H1 (cell line): Measurements from ENCODE around the gene CFB. TPM values are rescaled to one million over a fixed set of nuclear protein-coding genes. Genes with fewer than 3 reads are reported as not detected.

Experiments used
- CTCF ChIA-PET: fragments of 300-600 bp; sonication (Branson Sonifier 250); formaldehyde crosslinking; loops from one replicate; lab custom pipeline; 2021; ENCODE audit not compliant: partially characterized antibody; lab: Charles Lee
- POLR2A ChIA-PET: fragments of 300-600 bp; sonication (Branson Sonifier 250); formaldehyde crosslinking; loops from one replicate; lab custom pipeline; 2021; ENCODE audit warnings: inconsistent platforms; ENCODE audit not compliant: partially characterized antibody; lab: Charles Lee
- DNase-seq, 2 experiments: peaks; one replicate each; pipeline versions ENCODE4 v3.0.0 to v3.0.0-alpha.2; 2010 to 2022; ENCODE audit warnings: low spot score in 2 of 2, low read depth in 1 of 2, mixed read lengths in 1 of 2
- FAIRE-seq: peaks from 2 replicates; lab custom pipeline; 2011; peaks lifted over from hg19 to GRCh38; lab: Jason Lieb, UNC
- H2AFZ ChIP-seq: 2 replicates; pipeline ENCODE4 v1.8.1; 2012; ENCODE audit warnings: low read length, inconsistent platforms
- H2AK5ac ChIP-seq: 2 replicates; pipeline ENCODE4 v1.6.1; 2013; ENCODE audit warnings: low read depth, low read length
- H2BK120ac ChIP-seq: replicated peaks from 2 replicates; pipeline ENCODE3; 2013; ENCODE audit warnings: low read depth, low read length, inconsistent platforms
- H2BK12ac ChIP-seq: 2 replicates; pipeline ENCODE4 v1.6.1; 2013; ENCODE audit warnings: low read depth, low read length
- H2BK15ac ChIP-seq: 2 replicates; pipeline ENCODE4 v1.6.1; 2013; ENCODE audit warnings: low read length
- H2BK20ac ChIP-seq: 2 replicates; pipeline ENCODE4 v1.6.1; 2013; ENCODE audit warnings: low read length
- H2BK5ac ChIP-seq: 2 replicates; pipeline ENCODE4 v1.6.1; 2013; ENCODE audit warnings: low read depth, low read length
- H3K14ac ChIP-seq: 2 replicates; pipeline ENCODE4 v1.6.1; 2013; ENCODE audit warnings: inconsistent platforms; ENCODE audit not compliant: insufficient read length
- H3K18ac ChIP-seq: 2 replicates; pipeline ENCODE4 v1.6.1; 2013; ENCODE audit warnings: low read length; ENCODE audit errors: extremely low read depth
- H3K23ac ChIP-seq: 2 replicates; pipeline ENCODE4 v1.6.1; 2013; ENCODE audit warnings: inconsistent platforms; ENCODE audit not compliant: insufficient read length
- H3K23me2 ChIP-seq: 2 replicates; pipeline ENCODE4 v1.6.1; 2013; ENCODE audit warnings: low read depth, low read length
- H3K27ac ChIP-seq: 2 replicates; pipeline ENCODE4 v1.6.1; 2011; ENCODE audit warnings: low read depth, low read length, inconsistent platforms
- H3K27me3 ChIP-seq, 4 experiments: replicated peaks in 1 of 4; 1 replicate in 1 of 4; 2 replicates in 3 of 4; pipeline versions ENCODE4 v1.6.1 to v1.8.1; 2011 to 2013; ENCODE audit warnings: low read length in 3 of 4, mild to moderate bottlenecking in 3 of 4, inconsistent platforms in 2 of 4, mixed read lengths in 2 of 4, moderate library complexity in 1 of 4; ENCODE audit not compliant: control insufficient read depth in 3 of 4, insufficient read depth in 3 of 4; ENCODE audit errors: extremely low read depth in 1 of 4
- H3K36me3 ChIP-seq, 4 experiments: 2 replicates each; pipeline versions ENCODE4 v1.6.1 to v1.8.1; 2011 to 2013; ENCODE audit warnings: mild to moderate bottlenecking in 4 of 4, low read length in 3 of 4, moderate library complexity in 2 of 4, control low read depth in 1 of 4, inconsistent platforms in 1 of 4; ENCODE audit not compliant: insufficient read depth in 4 of 4, control insufficient read depth in 2 of 4
- H3K4ac ChIP-seq: replicated peaks from 2 replicates; pipeline ENCODE3; 2013; ENCODE audit warnings: low read length, low read depth, mixed read lengths, inconsistent platforms; ENCODE audit not compliant: insufficient read length
- H3K4me1 ChIP-seq, 4 experiments: replicated peaks in 1 of 4; 1 replicate in 1 of 4; 2 replicates in 3 of 4; pipeline versions ENCODE4 v1.6.1 to v1.8.1; 2011 to 2013; ENCODE audit warnings: low read length in 3 of 4, inconsistent platforms in 2 of 4, mixed read lengths in 1 of 4; ENCODE audit not compliant: insufficient read depth in 4 of 4, control insufficient read depth in 3 of 4
- H3K4me2 ChIP-seq, 2 experiments: 2 replicates each; pipeline versions ENCODE4 v1.6.1 to v1.8.1; 2011 to 2013; ENCODE audit warnings: low read depth in 2 of 2, low read length in 2 of 2, control low read depth in 1 of 2, inconsistent platforms in 1 of 2, mild to moderate bottlenecking in 1 of 2; ENCODE audit not compliant: insufficient read depth in 1 of 2
- H3K4me3 ChIP-seq, 4 experiments: fragments of 200-600, 300-600 bp in 1 of 4; sonication (generic), shearing (Covaris generic), sonication (Bioruptor Twin) in 1 of 4; 2 replicates each; pipeline versions ENCODE4 v1.5.1 to v1.8.1; 2011 to 2016; ENCODE audit warnings: low read length in 4 of 4, low read depth in 3 of 4, control low read depth in 2 of 4, inconsistent platforms in 2 of 4, mild to moderate bottlenecking in 2 of 4, mixed read lengths in 1 of 4, moderate library complexity in 1 of 4; ENCODE audit not compliant: insufficient read depth in 2 of 4; ENCODE audit errors: extremely low read depth in 1 of 4
- H3K56ac ChIP-seq: replicated peaks from 2 replicates; pipeline ENCODE3; 2013; ENCODE audit warnings: low read depth, mild to moderate bottlenecking, mixed read lengths, low read length, inconsistent platforms; ENCODE audit not compliant: insufficient read length
- H3K79me1 ChIP-seq: 2 replicates; pipeline ENCODE4 v1.6.1; 2013; ENCODE audit warnings: low read depth, low read length, control low read depth
- H3K79me2 ChIP-seq, 2 experiments: 2 replicates each; pipeline versions ENCODE4 v1.6.1 to v1.8.1; 2012 to 2013; ENCODE audit warnings: low read length in 2 of 2, mild to moderate bottlenecking in 2 of 2, inconsistent platforms in 1 of 2; ENCODE audit not compliant: insufficient read depth in 2 of 2, control insufficient read depth in 1 of 2
- H3K9ac ChIP-seq, 4 experiments: replicated peaks in 1 of 4; 1 replicate in 1 of 4; 2 replicates in 3 of 4; pipeline versions ENCODE4 v1.6.1 to v1.8.1; 2011 to 2013; ENCODE audit warnings: low read depth in 3 of 4, low read length in 3 of 4, control low read depth in 2 of 4, mild to moderate bottlenecking in 2 of 4, moderate library complexity in 2 of 4, inconsistent platforms in 1 of 4; ENCODE audit errors: extremely low read depth in 1 of 4
- H3K9me3 ChIP-seq, 2 experiments: 2 replicates each; pipeline versions ENCODE4 v1.6.1 to v1.8.1; 2012 to 2013; ENCODE audit warnings: mild to moderate bottlenecking in 2 of 2, moderate library complexity in 2 of 2, control low read depth in 1 of 2, inconsistent platforms in 1 of 2, low read depth in 1 of 2, low read length in 1 of 2, mixed read lengths in 1 of 2; ENCODE audit not compliant: insufficient read depth in 2 of 2
- H4K20me1 ChIP-seq, 2 experiments: replicated peaks in 1 of 2; 2 replicates each; pipeline versions ENCODE3 to v1.8.1; 2011 to 2013; ENCODE audit warnings: inconsistent platforms in 2 of 2, low read length in 2 of 2, mild to moderate bottlenecking in 1 of 2; ENCODE audit not compliant: insufficient read depth in 2 of 2, control insufficient read depth in 1 of 2
- H4K5ac ChIP-seq: 2 replicates; pipeline ENCODE4 v1.6.1; 2013; ENCODE audit warnings: low read length, low read depth, mixed read lengths, inconsistent platforms; ENCODE audit not compliant: insufficient read length
- H4K8ac ChIP-seq: 2 replicates; pipeline ENCODE4 v1.8.0; 2013; ENCODE audit warnings: mild to moderate bottlenecking, moderate library complexity, low read length, inconsistent platforms; ENCODE audit not compliant: insufficient read depth; ENCODE audit errors: extremely low read depth
- H4K91ac ChIP-seq: replicated peaks from 2 replicates; pipeline ENCODE3; 2013; ENCODE audit warnings: low read length, mixed read lengths, inconsistent platforms; ENCODE audit not compliant: insufficient read length
- BCL11A ChIP-seq, 2 experiments: IDR thresholded peaks; one replicate each; pipeline ENCODE4 v1.6.1; 2011; ENCODE audit warnings: low read depth in 2 of 2, low read length in 2 of 2, mild to moderate bottlenecking in 2 of 2
- GABPA ChIP-seq: IDR thresholded peaks from 2 replicates; pipeline ENCODE4 v1.6.1; 2011; ENCODE audit warnings: mild to moderate bottlenecking, low read length, moderate library complexity, borderline replicate concordance; ENCODE audit not compliant: insufficient read depth
- JUND ChIP-seq: IDR thresholded peaks from 2 replicates; pipeline ENCODE4 v1.6.1; 2011; ENCODE audit warnings: mild to moderate bottlenecking, improper control_type of control experiment, low read length
- NANOG ChIP-seq: IDR thresholded peaks from 2 replicates; pipeline ENCODE4 v1.6.1; 2011; ENCODE audit warnings: low read length, low read depth, mild to moderate bottlenecking, inconsistent platforms; ENCODE audit not compliant: insufficient read depth, poor library complexity, severe bottlenecking
- RNF2 ChIP-seq: fragments of 200-900, 300-1000 bp; sonication (generic); IDR thresholded peaks from 2 replicates; pipeline ENCODE4 v1.7.1; 2016; ENCODE audit warnings: borderline replicate concordance, low read depth, mild to moderate bottlenecking, antibody characterized with exemption, low read length; ENCODE audit not compliant: poor library complexity, severe bottlenecking; ENCODE audit errors: missing control alignments
- SP1 ChIP-seq: IDR thresholded peaks from 2 replicates; pipeline ENCODE4 v1.6.1; 2011; ENCODE audit warnings: low read depth, low read length
- SP4 ChIP-seq: IDR thresholded peaks from 2 replicates; pipeline ENCODE4 v1.6.1; 2012; ENCODE audit warnings: low read length, inconsistent platforms
- TEAD4 ChIP-seq: IDR thresholded peaks from 2 replicates; pipeline ENCODE4 v1.6.1; 2012; ENCODE audit warnings: low read depth, low read length, inconsistent platforms, mixed read lengths
- WGBS, 2 experiments: shearing (Covaris generic) in 1 of 2; methylation state at CpG; one replicate each; pipeline versions ENCODE4 v1.1.6 to v1.1.7; 2013 to 2015; ENCODE audit warnings: low lambda C conversion rate in 2 of 2, mixed read lengths in 2 of 2, inconsistent platforms in 1 of 2, low coverage in 1 of 2, missing lambda C conversion rate in 1 of 2; ENCODE audit not compliant: insufficient replicate concordance in 2 of 2, insufficient coverage in 1 of 2, insufficient read length in 1 of 2; ENCODE audit errors: extremely low coverage in 1 of 2, missing lambda C conversion rate in 1 of 2; 5-methylcytosine and 5-hydroxymethylcytosine counted together
- polyA plus RNA-seq, 7 experiments: library from polyadenylated mRNA; depleted of rRNA in 3 of 7; stranded (reverse) in 5 of 7; unstranded in 2 of 7; fragments of >200 nt in 5 of 7; fragments of 200-250 nt in 2 of 7; gene quantifications; 1 replicate in 5 of 7; 2 replicates in 1 of 7; 4 replicates in 1 of 7; pipeline versions ENCODE4 v1.2.1 to v1.2.3, GENCODE V29; 2011 to 2013; ENCODE audit warnings: missing spikeins in 2 of 7, mixed read lengths in 2 of 7
- total RNA-seq: library from RNA; stranded (reverse); fragmentation: NEBNext Ultra II Directional; extraction: Animal tissue kit (Norgen Biotek cat#: 25700); gene quantifications from 2 replicates; pipeline ENCODE4 v1.2.1, GENCODE V29; 2021
- TF ChIP-seq, protein P1 (sequence below): IDR thresholded peaks from 2 replicates; pipeline ENCODE4 v1.6.1; 2012; ENCODE audit warnings: inconsistent platforms
- TF ChIP-seq, protein P2 (sequence below), 3 experiments: IDR thresholded peaks; 1 replicate in 2 of 3; 2 replicates in 1 of 3; pipeline versions ENCODE4 v1.5.1 to v1.6.1; 2011; ENCODE audit warnings: low read length in 3 of 3, mild to moderate bottlenecking in 3 of 3, inconsistent platforms in 2 of 3, low read depth in 1 of 3, moderate library complexity in 1 of 3; ENCODE audit not compliant: insufficient read depth in 1 of 3; ENCODE audit errors: control extremely low read depth in 1 of 3

The CFB gene
- total and polyA plus RNA-seq, 2 of the 8 experiments (the other 6 are each of a cell fraction or from before 2014, with no cell fraction given), result 0.09 TPM; not detected in 1

DNA sequence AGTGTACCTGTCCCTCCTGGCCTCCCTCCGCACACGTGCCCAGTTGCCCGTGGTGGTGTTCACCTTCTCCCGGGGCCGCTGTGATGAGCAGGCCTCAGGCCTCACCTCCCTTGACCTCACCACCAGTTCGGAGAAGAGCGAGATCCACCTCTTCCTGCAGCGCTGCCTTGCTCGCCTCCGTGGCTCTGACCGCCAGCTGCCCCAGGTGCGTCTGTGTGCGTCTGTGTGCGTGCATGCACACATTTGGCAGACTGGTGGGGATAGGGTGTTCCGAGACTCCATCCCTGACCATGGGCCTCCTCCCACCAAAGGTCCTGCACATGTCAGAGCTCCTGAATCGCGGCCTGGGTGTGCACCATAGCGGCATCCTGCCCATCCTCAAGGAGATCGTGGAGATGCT is 18.0 kb downstream of the CFB start:
- CTCF ChIA-PET, result interaction anchor here (0.5 to 10.2 kb wide), 2 partner anchors 12 to 258 kb away, joined by 3 to 84 read pairs; no protein-coding TSS in a partner anchor
- peaks cover 13 to 57% (median 50%) of the 10 kb centered on the region in 4 experiments for H3K36me3 ChIP-seq
- no peaks in the 10 kb centered on the region for H3K79me1 ChIP-seq
- H2AFZ ChIP-seq, result no peak overlapping the region
- no peak overlapping the region for H3K14ac ChIP-seq
- 92% methylated on average over 19 of the region's 19 CpGs; no CpG with 5 or more reads in 1 of the 2 experiments for WGBS, 2 experiments
- H3K27ac ChIP-seq, result no peak overlapping the region
- no peak for DNase-seq
- H3K56ac ChIP-seq, result no peak overlapping the region
- peaks cover 0 to 8% of the 10 kb centered on the region in 2 experiments; a peak in 2 of 4 replicates for H3K79me2 ChIP-seq
- no peak overlapping the region for H3K4me3 ChIP-seq
- no peak overlapping the region for H4K5ac ChIP-seq
- POLR2A ChIA-PET, result interaction anchor here (15.3 kb wide), 1 partner anchor 9 kb away, joined by 279 read pairs; the partner anchor contains the start of genes NELFE and SKIC2
- H3K9ac ChIP-seq, result no peak overlapping the region
- no peak overlapping the region for H4K8ac ChIP-seq
- no peak overlapping the region for H3K4me2 ChIP-seq
- no peak overlapping the region for H3K23ac ChIP-seq
- H4K91ac ChIP-seq, result no peak overlapping the region
- no peak overlapping the region for H3K18ac ChIP-seq
- H3K4me1 ChIP-seq, result peaks cover 0 to 1% (median 0%) of the 10 kb centered on the region in 4 experiments; a peak in 2 of 7 replicates
- H2BK120ac ChIP-seq, result no peak overlapping the region
- FAIRE-seq, result no peak
- H2BK12ac ChIP-seq, result no peak overlapping the region
- no peak overlapping the region for H3K4ac ChIP-seq
- no peak overlapping the region for H2BK15ac ChIP-seq
- peaks cover 0 to 3% of the 10 kb centered on the region in 2 experiments for H4K20me1 ChIP-seq
- peaks cover 4% of the 10 kb centered on the region for H3K23me2 ChIP-seq
- H2BK20ac ChIP-seq, result no peak overlapping the region
- no peak overlapping the region for H2AK5ac ChIP-seq
- H3K27me3 ChIP-seq, result no peaks in the 10 kb centered on the region
- H2BK5ac ChIP-seq, result no peak overlapping the region
- H3K9me3 ChIP-seq, result no peaks in the 10 kb centered on the region
- TF ChIP-seq, protein P1, sequence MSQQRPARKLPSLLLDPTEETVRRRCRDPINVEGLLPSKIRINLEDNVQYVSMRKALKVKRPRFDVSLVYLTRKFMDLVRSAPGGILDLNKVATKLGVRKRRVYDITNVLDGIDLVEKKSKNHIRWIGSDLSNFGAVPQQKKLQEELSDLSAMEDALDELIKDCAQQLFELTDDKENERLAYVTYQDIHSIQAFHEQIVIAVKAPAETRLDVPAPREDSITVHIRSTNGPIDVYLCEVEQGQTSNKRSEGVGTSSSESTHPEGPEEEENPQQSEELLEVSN, result no peak
- no peak for TF ChIP-seq NANOG
- TF ChIP-seq JUND, result no peak
- TF ChIP-seq GABPA, result no peak
- TF ChIP-seq SP4, result no peak
- TF ChIP-seq, protein P2, sequence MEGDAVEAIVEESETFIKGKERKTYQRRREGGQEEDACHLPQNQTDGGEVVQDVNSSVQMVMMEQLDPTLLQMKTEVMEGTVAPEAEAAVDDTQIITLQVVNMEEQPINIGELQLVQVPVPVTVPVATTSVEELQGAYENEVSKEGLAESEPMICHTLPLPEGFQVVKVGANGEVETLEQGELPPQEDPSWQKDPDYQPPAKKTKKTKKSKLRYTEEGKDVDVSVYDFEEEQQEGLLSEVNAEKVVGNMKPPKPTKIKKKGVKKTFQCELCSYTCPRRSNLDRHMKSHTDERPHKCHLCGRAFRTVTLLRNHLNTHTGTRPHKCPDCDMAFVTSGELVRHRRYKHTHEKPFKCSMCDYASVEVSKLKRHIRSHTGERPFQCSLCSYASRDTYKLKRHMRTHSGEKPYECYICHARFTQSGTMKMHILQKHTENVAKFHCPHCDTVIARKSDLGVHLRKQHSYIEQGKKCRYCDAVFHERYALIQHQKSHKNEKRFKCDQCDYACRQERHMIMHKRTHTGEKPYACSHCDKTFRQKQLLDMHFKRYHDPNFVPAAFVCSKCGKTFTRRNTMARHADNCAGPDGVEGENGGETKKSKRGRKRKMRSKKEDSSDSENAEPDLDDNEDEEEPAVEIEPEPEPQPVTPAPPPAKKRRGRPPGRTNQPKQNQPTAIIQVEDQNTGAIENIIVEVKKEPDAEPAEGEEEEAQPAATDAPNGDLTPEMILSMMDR (IDR thresholded peaks at IDR 0.05; ENCODE audit: control extremely low read depth in 1 of 3, insufficient read depth in 1 of 3, low read depth in 1 of 3, low read length in 3 of 3), result no peak
- TF ChIP-seq BCL11A (IDR thresholded peaks at IDR 0.05; ENCODE audit: low read depth in 2 of 2, low read length in 2 of 2), result no peak
- TF ChIP-seq SP1, result no peak
- no peak for TF ChIP-seq TEAD4
- no peak for TF ChIP-seq RNF2
